PFSK-1 (cell line): ENCODE measurements around the gene ROBO1.
A peak's percentile ranks its signal among the peaks of the same experiment; 100 is the strongest.

ENCODE experiments used
- POLR2AphosphoS5 ChIP-seq: IDR thresholded peaks from 2 replicates; pipeline ENCODE4 v1.6.1; 2012; ENCODE audit warnings: low read depth, mild to moderate bottlenecking, control low read depth, low read length, moderate library complexity
- SIN3A ChIP-seq: IDR thresholded peaks from 2 replicates; pipeline ENCODE4 v1.6.1; 2012; ENCODE audit warnings: mild to moderate bottlenecking, low read length, moderate library complexity, borderline replicate concordance; ENCODE audit not compliant: insufficient read depth
- TAF1 ChIP-seq: IDR thresholded peaks from 2 replicates; pipeline ENCODE4 v1.6.1; 2012; ENCODE audit warnings: low read length, control low read depth, borderline replicate concordance; ENCODE audit not compliant: insufficient read depth

- TF ChIP-seq SIN3A (peak; percentile 92), POLR2AphosphoS5 (peak; percentile 44; the same call in 1 of the 2 replicates), TAF1 (peak; percentile 40; the same call in 1 of the 2 replicates)
Measured at GRCh38 chr3:78917536-78917935, 850.3 kb downstream of the ROBO1 start.
